HCT116 (cell line): Measurements from ENCODE around the gene IGFALS. TPM values are rescaled to one million over a fixed set of nuclear protein-coding genes. Genes with fewer than 3 reads are reported as not detected.

Source experiments
- ATAC-seq: fragments of 200-7000 bp; cut with Tn5 transposase; 2 replicates; pipeline ENCODE4 v1.9.1; 2020; ENCODE audit warnings: mild to moderate bottlenecking, moderate library complexity
- BruUV-seq: library from RNA; stranded (reverse); fragments of 400-500 nt; replicated peaks from 2 replicates; lab custom pipeline; 2021; lab: Mats Ljungman, UMichigan
- CTCF ChIA-PET: fragments of 300-600 bp; sonication (Branson Sonifier 250); formaldehyde crosslinking; loops from one replicate; lab custom pipeline; 2021; ENCODE audit warnings: antibody characterized with exemption; lab: Charles Lee
- POLR2A ChIA-PET: fragments of 300-600, 350-600 bp; sonication (Branson Sonifier 250); formaldehyde crosslinking; loops from one replicate; lab custom pipeline; 2021; ENCODE audit warnings: antibody characterized with exemption; lab: Charles Lee
- RAD21 ChIA-PET, 2 experiments: fragments of 300-600 bp; sonication (Branson Sonifier 250); formaldehyde crosslinking; loops; one replicate each; lab custom pipeline; 2023; ENCODE audit warnings: low total read pairs in 2 of 2; ENCODE audit not compliant: uncharacterized antibody in 2 of 2, unreplicated experiment in 2 of 2, low non-redundant PET in 1 of 2; lab: Charles Lee
- DNase-seq: peaks from one replicate; pipeline ENCODE4 v3.0.0-alpha.2; 2010; ENCODE audit warnings: low read depth, low spot score
- H2AFZ ChIP-seq: fragments of 200-600 bp; shearing (Covaris generic), sonication (generic); 2 replicates; pipeline ENCODE4 v1.6.1; 2017; ENCODE audit warnings: low read depth, mixed run types, mixed read lengths, antibody characterized with exemption, low read length; ENCODE audit not compliant: poor library complexity, severe bottlenecking
- H3K27ac ChIP-seq: 2 replicates; pipeline ENCODE4 v1.5.1; 2012; ENCODE audit warnings: low read depth, low read length
- H3K27me3 ChIP-seq: fragments of 200-600 bp; sonication (generic); 2 replicates; pipeline ENCODE4 v1.6.1; 2016; ENCODE audit warnings: mixed run types, low read length, mixed read lengths; ENCODE audit not compliant: insufficient read depth
- H3K36me3 ChIP-seq, 2 experiments: fragments of 200-500 bp in 1 of 2; fragments of 200-600 bp in 1 of 2; sonication (Bioruptor generic) in 1 of 2; sonication (generic) in 1 of 2; 2 replicates each; pipeline versions ENCODE4 v1.5.1 to v1.6.1; 2014 to 2016; ENCODE audit warnings: low read length in 2 of 2, inconsistent platforms in 1 of 2, mixed read lengths in 1 of 2, mixed run types in 1 of 2; ENCODE audit not compliant: insufficient read depth in 2 of 2, control insufficient read depth in 1 of 2
- H3K4me1 ChIP-seq, 2 experiments: fragments of 200-600 bp in 1 of 2; sonication (generic) in 1 of 2; 2 replicates each; pipeline versions ENCODE4 v1.5.1 to v1.6.1; 2012 to 2017; ENCODE audit warnings: low read length in 2 of 2, inconsistent platforms in 1 of 2, mild to moderate bottlenecking in 1 of 2, mixed read lengths in 1 of 2, mixed run types in 1 of 2, moderate library complexity in 1 of 2; ENCODE audit not compliant: insufficient read depth in 2 of 2, control insufficient read depth in 1 of 2
- H3K4me2 ChIP-seq: fragments of 200-600 bp; sonication (generic); 2 replicates; pipeline ENCODE4 v1.6.1; 2017; ENCODE audit warnings: mixed run types, low read length, mixed read lengths
- H3K4me3 ChIP-seq, 2 experiments: fragments of 200-600 bp in 1 of 2; sonication (generic) in 1 of 2; replicated peaks in 1 of 2; 2 replicates each; pipeline ENCODE4 v1.5.1; 2011 to 2016; ENCODE audit warnings: low read length in 2 of 2, control low read depth in 1 of 2, low read depth in 1 of 2, mild to moderate bottlenecking in 1 of 2, mixed read lengths in 1 of 2, mixed run types in 1 of 2
- H3K79me2 ChIP-seq: fragments of 200-600 bp; sonication (generic); 2 replicates; pipeline ENCODE4 v1.6.1; 2017; ENCODE audit warnings: mild to moderate bottlenecking, mixed run types, low read length, moderate library complexity, mixed read lengths; ENCODE audit not compliant: insufficient read depth
- H3K9ac ChIP-seq: fragments of 200-600 bp; sonication (generic); 2 replicates; pipeline ENCODE4 v1.6.1; 2016; ENCODE audit warnings: low read length, mixed read lengths
- H3K9me2 ChIP-seq: fragments of 200-600 bp; sonication (generic), shearing (Covaris generic); 2 replicates; pipeline ENCODE4 v1.6.1; 2017; ENCODE audit warnings: mixed run types, mild to moderate bottlenecking, moderate library complexity; ENCODE audit not compliant: insufficient read depth
- H3K9me3 ChIP-seq, 2 experiments: fragments of 200-500 bp in 1 of 2; fragments of 200-600 bp in 1 of 2; sonication (Bioruptor generic) in 1 of 2; sonication (generic) in 1 of 2; 2 replicates each; pipeline ENCODE4 v1.6.1; 2014 to 2017; ENCODE audit warnings: low read length in 2 of 2, mixed read lengths in 2 of 2, inconsistent platforms in 1 of 2, low read depth in 1 of 2, mild to moderate bottlenecking in 1 of 2, mixed run types in 1 of 2, moderate library complexity in 1 of 2; ENCODE audit not compliant: control insufficient read depth in 1 of 2, insufficient read depth in 1 of 2
- H4K20me1 ChIP-seq: fragments of 200-600 bp; sonication (generic), shearing (Covaris generic); 2 replicates; pipeline ENCODE4 v1.6.1; 2017; ENCODE audit warnings: mixed run types, mild to moderate bottlenecking, moderate library complexity; ENCODE audit not compliant: insufficient read depth
- CBX3 ChIP-seq: IDR thresholded peaks from 2 replicates; pipeline ENCODE4 v1.6.1; 2012; ENCODE audit warnings: low read depth
- CEBPB ChIP-seq: IDR thresholded peaks from 2 replicates; pipeline ENCODE4 v1.6.1; 2012; ENCODE audit warnings: low read depth
- CTCF ChIP-seq, 3 experiments: fragments of 200-600 bp in 1 of 3; sonication (generic) in 1 of 3; IDR thresholded peaks in 2 of 3; conservative IDR thresholded peaks in 1 of 3; 2 replicates each; pipeline ENCODE4 v1.5.1; 2012 to 2017; ENCODE audit warnings: low read depth in 2 of 3, low read length in 2 of 3, antibody characterized with exemption in 1 of 3, borderline replicate concordance in 1 of 3, control low read depth in 1 of 3, mild to moderate bottlenecking in 1 of 3, mixed read lengths in 1 of 3, mixed run types in 1 of 3, moderate library complexity in 1 of 3; ENCODE audit not compliant: insufficient read depth in 1 of 3
- EGR1 ChIP-seq: IDR thresholded peaks from 2 replicates; pipeline ENCODE4 v1.6.1; 2012; ENCODE audit warnings: low read depth
- ELF1 ChIP-seq: IDR thresholded peaks from 2 replicates; pipeline ENCODE4 v1.6.1; 2012; ENCODE audit warnings: low read depth, borderline replicate concordance
- JUND ChIP-seq: IDR thresholded peaks from 2 replicates; pipeline ENCODE4 v1.6.1; 2012
- MAX ChIP-seq: IDR thresholded peaks from 2 replicates; pipeline ENCODE4 v1.6.1; 2012
- POLR2A ChIP-seq: IDR thresholded peaks from 2 replicates; pipeline ENCODE4 v1.7.0; 2011; ENCODE audit warnings: borderline replicate concordance; ENCODE audit not compliant: insufficient read depth, insufficient read length; ENCODE audit errors: extremely low read depth
- POLR2AphosphoS5 ChIP-seq: IDR thresholded peaks from 2 replicates; pipeline ENCODE4 v1.6.1; 2011; ENCODE audit warnings: mild to moderate bottlenecking, low read depth, low read length, moderate library complexity
- RAD21 ChIP-seq: IDR thresholded peaks from 2 replicates; pipeline ENCODE4 v1.6.1; 2012; ENCODE audit warnings: low read depth, mild to moderate bottlenecking
- REST ChIP-seq: IDR thresholded peaks from 2 replicates; pipeline ENCODE4 v1.6.1; 2012; ENCODE audit warnings: low read depth
- SIN3A ChIP-seq: IDR thresholded peaks from 2 replicates; pipeline ENCODE4 v1.6.1; 2012; ENCODE audit warnings: low read depth
- SP1 ChIP-seq: IDR thresholded peaks from 2 replicates; pipeline ENCODE4 v1.6.1; 2012; ENCODE audit warnings: low read depth
- SRF ChIP-seq: IDR thresholded peaks from 2 replicates; pipeline ENCODE4 v1.6.1; 2012; ENCODE audit warnings: low read depth
- TCF7L2 ChIP-seq: IDR thresholded peaks from 2 replicates; pipeline ENCODE4 v1.7.0; 2011; ENCODE audit warnings: borderline replicate concordance, inconsistent platforms; ENCODE audit not compliant: insufficient read depth, insufficient read length; ENCODE audit errors: extremely low read depth
- YY1 ChIP-seq: IDR thresholded peaks from 2 replicates; pipeline ENCODE4 v1.6.1; 2011; ENCODE audit warnings: low read length, low read depth, moderate library complexity, mild to moderate bottlenecking; ENCODE audit not compliant: insufficient replicate concordance; ENCODE audit errors: extremely low read depth
- ZBTB33 ChIP-seq: IDR thresholded peaks from 2 replicates; pipeline ENCODE4 v1.6.1; 2011; ENCODE audit warnings: mild to moderate bottlenecking, low read length, moderate library complexity; ENCODE audit not compliant: insufficient replicate concordance; ENCODE audit errors: extremely low read depth
- ZFX ChIP-seq: fragments of 450-650 bp; IDR thresholded peaks from 2 replicates; pipeline ENCODE4 v1.6.1; 2017
- ZNF274 ChIP-seq: fragments of 200-500 bp; sonication (Bioruptor generic); IDR thresholded peaks from 2 replicates; pipeline ENCODE4 v1.6.1; 2014; ENCODE audit warnings: mild to moderate bottlenecking, low read depth, low read length, inconsistent platforms
- intact Hi-C: fragments of 100-400 bp; cut with micrococcal nuclease; formaldehyde crosslinking; loops from 2 replicates; pipeline ENCODE4 v1.10.0; 2022
- total RNA-seq: library from RNA; stranded (reverse); gene quantifications from one replicate; pipeline ENCODE4 v1.2.1, GENCODE V29; 2021; ENCODE audit not compliant: unreplicated experiment

Gene IGFALS
- total RNA-seq, 1 experiment from 2014 or later, result 0.10 TPM

- Histone ChIP-seq H3K9me2 (no peaks in the 10 kb centered on the region), H3K4me2 (no peak overlapping the region), H4K20me1 (no peaks in the 10 kb centered on the region), H3K9ac (no peak overlapping the region), H3K9me3 (no peaks in the 10 kb centered on the region), H2AFZ (no peak overlapping the region), H3K27me3 (no peaks in the 10 kb centered on the region), H3K4me1 (peaks cover 7 to 9% of the 10 kb centered on the region in 2 experiments), H3K36me3 (no peaks in the 10 kb centered on the region), H3K79me2 (peaks cover 7% of the 10 kb centered on the region), H3K27ac (no peak overlapping the region), H3K4me3 (no peak overlapping the region)
- intact Hi-C loops, result no loop called here
- TF ChIP-seq CBX3, result no peak
- no peak for TF ChIP-seq ZFX
- no peak for TF ChIP-seq SIN3A
- no peak for TF ChIP-seq SP1
- no peak for TF ChIP-seq JUND
- TF ChIP-seq EGR1, result no peak
- no peak for TF ChIP-seq ZBTB33
- TF ChIP-seq REST, result no peak
- TF ChIP-seq CTCF (IDR thresholded peaks at IDR 0.05 in 2 of 3, conservative IDR thresholded peaks at IDR 0.05 in 1 of 3; ENCODE audit: borderline replicate concordance in 1 of 3, insufficient read depth in 1 of 3, low read depth in 2 of 3, low read length in 2 of 3), result no peak
- TF ChIP-seq RAD21, result no peak
- TF ChIP-seq SRF, result no peak
- no peak for TF ChIP-seq MAX
- no peak for TF ChIP-seq TCF7L2
- TF ChIP-seq ELF1, result no peak
- TF ChIP-seq CEBPB, result no peak
- TF ChIP-seq YY1, result no peak
- no peak for TF ChIP-seq ZNF274
- TF ChIP-seq POLR2A, result no peak
- TF ChIP-seq POLR2AphosphoS5, result no peak
- BruUV-seq, result no TSS peak
- RAD21 ChIA-PET, result no interaction called here
- CTCF ChIA-PET, result no interaction called here
- ATAC-seq (no peak), DNase-seq (no peak)
- POLR2A ChIA-PET, result no interaction called here
Observed at GRCh38 chr16:1822801-1823200, 29.3 kb upstream of the IGFALS start.
